ENCODE data around the gene OR8K5.

The OR8K5 gene

GRCh38 chr11:56122073-56122472 lies 38.0 kb downstream of the OR8K5 start, which contains the start of gene OR8H3:
Gene OR8H3 (plus strand): TSS chr11:56122373. CDS start chr11:56122373, 0 bp downstream.
- no peak within 1 kb of the TSS for H3K4me3 ChIP-seq (ENCODE audit: low read depth, low read length)
- CTCF ChIA-PET: no interaction called here
- TF ChIP-seq, protein P1, sequence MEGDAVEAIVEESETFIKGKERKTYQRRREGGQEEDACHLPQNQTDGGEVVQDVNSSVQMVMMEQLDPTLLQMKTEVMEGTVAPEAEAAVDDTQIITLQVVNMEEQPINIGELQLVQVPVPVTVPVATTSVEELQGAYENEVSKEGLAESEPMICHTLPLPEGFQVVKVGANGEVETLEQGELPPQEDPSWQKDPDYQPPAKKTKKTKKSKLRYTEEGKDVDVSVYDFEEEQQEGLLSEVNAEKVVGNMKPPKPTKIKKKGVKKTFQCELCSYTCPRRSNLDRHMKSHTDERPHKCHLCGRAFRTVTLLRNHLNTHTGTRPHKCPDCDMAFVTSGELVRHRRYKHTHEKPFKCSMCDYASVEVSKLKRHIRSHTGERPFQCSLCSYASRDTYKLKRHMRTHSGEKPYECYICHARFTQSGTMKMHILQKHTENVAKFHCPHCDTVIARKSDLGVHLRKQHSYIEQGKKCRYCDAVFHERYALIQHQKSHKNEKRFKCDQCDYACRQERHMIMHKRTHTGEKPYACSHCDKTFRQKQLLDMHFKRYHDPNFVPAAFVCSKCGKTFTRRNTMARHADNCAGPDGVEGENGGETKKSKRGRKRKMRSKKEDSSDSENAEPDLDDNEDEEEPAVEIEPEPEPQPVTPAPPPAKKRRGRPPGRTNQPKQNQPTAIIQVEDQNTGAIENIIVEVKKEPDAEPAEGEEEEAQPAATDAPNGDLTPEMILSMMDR (IDR thresholded peaks at IDR 0.05; ENCODE audit: insufficient read depth, low read length, missing control alignments): no peak
- no peak for DNase-seq (ENCODE audit: low read depth, low spot score)
- POLR2A ChIA-PET: no interaction called here
